GM23338 (cell line): ENCODE data around the gene ATP2B1. TPM values are rescaled to one million over a fixed set of nuclear protein-coding genes. Genes with fewer than 3 reads are reported as not detected.

Experiments
- ATAC-seq: fragments of 200-7000 bp; cut with Tn5 transposase; 3 replicates; pipeline ENCODE4 v1.9.1; 2020
- DNase-seq: peaks from one replicate; pipeline ENCODE4 v3.0.0-alpha.2; 2015; ENCODE audit warnings: low spot score
- H2AFZ ChIP-seq: fragments of 200-600 bp; sonication (generic); 2 replicates; pipeline ENCODE4 v1.8.0; 2016; ENCODE audit warnings: antibody characterized with exemption, mild to moderate bottlenecking, moderate library complexity
- H3F3A ChIP-seq: fragments of 200-600 bp; sonication (generic); replicated peaks from 2 replicates; pipeline ENCODE4 v1.8.0; 2017; ENCODE audit warnings: antibody characterized with exemption, mixed run types, low read depth
- H3K27ac ChIP-seq: fragments of 200-600 bp; sonication (generic); 2 replicates; pipeline ENCODE4 v1.6.1; 2016; ENCODE audit warnings: low read depth
- H3K27me3 ChIP-seq: fragments of 200-600 bp; sonication (generic); 2 replicates; pipeline ENCODE4 v1.8.0; 2016; ENCODE audit warnings: mild to moderate bottlenecking, mixed run types, moderate library complexity; ENCODE audit not compliant: insufficient read depth
- H3K36me3 ChIP-seq: fragments of 200-600 bp; sonication (generic); 2 replicates; pipeline ENCODE4 v1.8.0; 2016; ENCODE audit warnings: mild to moderate bottlenecking; ENCODE audit not compliant: insufficient read depth
- H3K4me1 ChIP-seq: fragments of 200-600 bp; sonication (generic); 2 replicates; pipeline ENCODE4 v1.8.0; 2016; ENCODE audit warnings: mild to moderate bottlenecking, moderate library complexity; ENCODE audit not compliant: insufficient read depth
- H3K4me2 ChIP-seq: fragments of 200-600 bp; sonication (generic); 2 replicates; pipeline ENCODE4 v1.7.1; 2017; ENCODE audit warnings: mixed run types
- H3K4me3 ChIP-seq: fragments of 200-600 bp; sonication (generic); 2 replicates; pipeline ENCODE4 v1.6.1; 2016; ENCODE audit warnings: mixed run types
- H3K79me2 ChIP-seq: fragments of 200-600 bp; sonication (generic); replicated peaks from 2 replicates; pipeline ENCODE4 v1.8.0; 2017; ENCODE audit warnings: mild to moderate bottlenecking; ENCODE audit not compliant: insufficient read depth
- H3K9me2 ChIP-seq: fragments of 200-600 bp; sonication (generic); 2 replicates; pipeline ENCODE4 v1.8.0; 2017; ENCODE audit not compliant: insufficient read depth
- H4K20me1 ChIP-seq: fragments of 200-600 bp; sonication (generic); replicated peaks from 2 replicates; pipeline ENCODE4 v1.8.0; 2017; ENCODE audit warnings: mild to moderate bottlenecking; ENCODE audit not compliant: insufficient read depth
- H3K27ac Mint-ChIP-seq: 2 replicates; pipeline ENCODE4 v1.8.0; 2020; ENCODE audit warnings: inconsistent platforms, mild to moderate bottlenecking, moderate library complexity, mixed read lengths
- H3K27me3 Mint-ChIP-seq: 3 replicates; pipeline ENCODE4 v1.8.0; 2022; ENCODE audit warnings: low read depth, mild to moderate bottlenecking, moderate library complexity, mixed read lengths, inconsistent platforms; ENCODE audit not compliant: insufficient read depth, poor library complexity
- H3K36me3 Mint-ChIP-seq: 3 replicates; pipeline ENCODE4 v1.8.0; 2021; ENCODE audit warnings: low read depth, mild to moderate bottlenecking, inconsistent platforms, moderate library complexity, mixed read lengths
- H3K4me1 Mint-ChIP-seq: 3 replicates; pipeline ENCODE4 v1.8.0; 2020; ENCODE audit warnings: mild to moderate bottlenecking, inconsistent platforms, mixed read lengths
- H3K4me3 Mint-ChIP-seq: 3 replicates; pipeline ENCODE4 v1.8.0; 2021; ENCODE audit warnings: moderate library complexity, mild to moderate bottlenecking, inconsistent platforms, mixed read lengths
- H3K9me3 Mint-ChIP-seq: 3 replicates; pipeline ENCODE4 v1.8.0; 2020; ENCODE audit warnings: moderate library complexity, mild to moderate bottlenecking, inconsistent platforms, mixed read lengths
- JUNB ChIP-seq: IDR thresholded peaks from one replicate; pipeline ENCODE4 v1.6.1; 2016; ENCODE audit warnings: antibody characterized with exemption; ENCODE audit not compliant: unreplicated experiment
- NANOG ChIP-seq: IDR thresholded peaks from 2 replicates; pipeline ENCODE4 v1.6.1; 2016; ENCODE audit warnings: antibody characterized with exemption, borderline replicate concordance
- polyA plus RNA-seq: library from polyadenylated mRNA; unstranded; fragments of >200 nt; fragmentation: Nextera tagmentation; extraction: Ambion mirVana; gene quantifications from 2 replicates; pipeline ENCODE4 v1.2.1, GENCODE V29; 2016
- total RNA-seq: library from RNA; depleted of rRNA; stranded (reverse); fragments of >200 nt; shearing (Covaris generic); gene quantifications from 2 replicates; pipeline ENCODE4 v1.2.3, GENCODE V29; 2014
- TF ChIP-seq, protein P1 (sequence below): fragments of 250-450 bp; sonication (Bioruptor Pico); IDR thresholded peaks from 2 replicates; pipeline ENCODE4 v1.5.0; 2020; ENCODE audit warnings: mild to moderate bottlenecking, moderate library complexity
- TF ChIP-seq, protein P2 (sequence below), 2 experiments: fragments of 200-600 bp in 1 of 2; sonication (generic) in 1 of 2; conservative IDR thresholded peaks; 2 replicates each; pipeline versions ENCODE4 v1.5.1 to v1.6.1; 2016 to 2017; ENCODE audit warnings: antibody characterized with exemption in 2 of 2, low read depth in 2 of 2, mild to moderate bottlenecking in 2 of 2, moderate library complexity in 1 of 2

ATP2B1 gene
- total and polyA plus RNA-seq, 2 experiments from 2014 or later = 39.3 to 42.3 TPM

GRCh38 chr12:89702503-89702902, 6.1 kb downstream of the ATP2B1 start (continued):
- TF ChIP-seq, protein P1, sequence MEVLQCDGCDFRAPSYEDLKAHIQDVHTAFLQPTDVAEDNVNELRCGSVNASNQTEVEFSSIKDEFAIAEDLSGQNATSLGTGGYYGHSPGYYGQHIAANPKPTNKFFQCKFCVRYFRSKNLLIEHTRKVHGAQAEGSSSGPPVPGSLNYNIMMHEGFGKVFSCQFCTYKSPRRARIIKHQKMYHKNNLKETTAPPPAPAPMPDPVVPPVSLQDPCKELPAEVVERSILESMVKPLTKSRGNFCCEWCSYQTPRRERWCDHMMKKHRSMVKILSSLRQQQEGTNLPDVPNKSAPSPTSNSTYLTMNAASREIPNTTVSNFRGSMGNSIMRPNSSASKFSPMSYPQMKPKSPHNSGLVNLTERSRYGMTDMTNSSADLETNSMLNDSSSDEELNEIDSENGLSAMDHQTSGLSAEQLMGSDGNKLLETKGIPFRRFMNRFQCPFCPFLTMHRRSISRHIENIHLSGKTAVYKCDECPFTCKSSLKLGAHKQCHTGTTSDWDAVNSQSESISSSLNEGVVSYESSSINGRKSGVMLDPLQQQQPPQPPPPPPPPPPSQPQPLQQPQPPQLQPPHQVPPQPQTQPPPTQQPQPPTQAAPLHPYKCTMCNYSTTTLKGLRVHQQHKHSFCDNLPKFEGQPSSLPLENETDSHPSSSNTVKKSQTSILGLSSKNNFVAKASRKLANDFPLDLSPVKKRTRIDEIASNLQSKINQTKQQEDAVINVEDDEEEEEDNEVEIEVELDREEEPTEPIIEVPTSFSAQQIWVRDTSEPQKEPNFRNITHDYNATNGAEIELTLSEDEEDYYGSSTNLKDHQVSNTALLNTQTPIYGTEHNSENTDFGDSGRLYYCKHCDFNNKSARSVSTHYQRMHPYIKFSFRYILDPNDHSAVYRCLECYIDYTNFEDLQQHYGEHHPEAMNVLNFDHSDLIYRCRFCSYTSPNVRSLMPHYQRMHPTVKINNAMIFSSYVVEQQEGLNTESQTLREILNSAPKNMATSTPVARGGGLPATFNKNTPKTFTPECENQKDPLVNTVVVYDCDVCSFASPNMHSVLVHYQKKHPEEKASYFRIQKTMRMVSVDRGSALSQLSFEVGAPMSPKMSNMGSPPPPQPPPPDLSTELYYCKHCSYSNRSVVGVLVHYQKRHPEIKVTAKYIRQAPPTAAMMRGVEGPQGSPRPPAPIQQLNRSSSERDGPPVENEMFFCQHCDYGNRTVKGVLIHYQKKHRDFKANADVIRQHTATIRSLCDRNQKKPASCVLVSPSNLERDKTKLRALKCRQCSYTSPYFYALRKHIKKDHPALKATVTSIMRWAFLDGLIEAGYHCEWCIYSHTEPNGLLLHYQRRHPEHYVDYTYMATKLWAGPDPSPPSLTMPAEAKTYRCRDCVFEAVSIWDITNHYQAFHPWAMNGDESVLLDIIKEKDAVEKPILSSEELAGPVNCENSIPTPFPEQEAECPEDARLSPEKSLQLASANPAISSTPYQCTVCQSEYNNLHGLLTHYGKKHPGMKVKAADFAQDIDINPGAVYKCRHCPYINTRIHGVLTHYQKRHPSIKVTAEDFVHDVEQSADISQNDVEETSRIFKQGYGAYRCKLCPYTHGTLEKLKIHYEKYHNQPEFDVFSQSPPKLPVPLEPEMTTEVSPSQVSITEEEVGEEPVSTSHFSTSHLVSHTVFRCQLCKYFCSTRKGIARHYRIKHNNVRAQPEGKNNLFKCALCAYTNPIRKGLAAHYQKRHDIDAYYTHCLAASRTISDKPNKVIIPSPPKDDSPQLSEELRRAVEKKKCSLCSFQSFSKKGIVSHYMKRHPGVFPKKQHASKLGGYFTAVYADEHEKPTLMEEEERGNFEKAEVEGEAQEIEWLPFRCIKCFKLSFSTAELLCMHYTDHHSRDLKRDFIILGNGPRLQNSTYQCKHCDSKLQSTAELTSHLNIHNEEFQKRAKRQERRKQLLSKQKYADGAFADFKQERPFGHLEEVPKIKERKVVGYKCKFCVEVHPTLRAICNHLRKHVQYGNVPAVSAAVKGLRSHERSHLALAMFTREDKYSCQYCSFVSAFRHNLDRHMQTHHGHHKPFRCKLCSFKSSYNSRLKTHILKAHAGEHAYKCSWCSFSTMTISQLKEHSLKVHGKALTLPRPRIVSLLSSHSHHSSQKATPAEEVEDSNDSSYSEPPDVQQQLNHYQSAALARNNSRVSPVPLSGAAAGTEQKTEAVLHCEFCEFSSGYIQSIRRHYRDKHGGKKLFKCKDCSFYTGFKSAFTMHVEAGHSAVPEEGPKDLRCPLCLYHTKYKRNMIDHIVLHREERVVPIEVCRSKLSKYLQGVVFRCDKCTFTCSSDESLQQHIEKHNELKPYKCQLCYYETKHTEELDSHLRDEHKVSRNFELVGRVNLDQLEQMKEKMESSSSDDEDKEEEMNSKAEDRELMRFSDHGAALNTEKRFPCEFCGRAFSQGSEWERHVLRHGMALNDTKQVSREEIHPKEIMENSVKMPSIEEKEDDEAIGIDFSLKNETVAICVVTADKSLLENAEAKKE = no peak
- no peak for TF ChIP-seq JUNB

- Histone ChIP-seq H3K36me3 (no peaks in the 10 kb centered on the region), H3F3A (no peaks in the 10 kb centered on the region), H4K20me1 (peaks cover 54% of the 10 kb centered on the region), H2AFZ (no peak overlapping the region), H3K27ac (no peak overlapping the region), H3K79me2 (peaks cover 99% of the 10 kb centered on the region), H3K9me2 (no peaks in the 10 kb centered on the region), H3K4me3 (no peak overlapping the region), H3K4me1 (peaks cover 4% of the 10 kb centered on the region), H3K27me3 (peaks cover 20% of the 10 kb centered on the region), H3K4me2 (no peak overlapping the region)
- Mint-ChIP-seq H3K27me3 (peaks cover 11% of the 10 kb centered on the region), H3K9me3 (no peaks in the 10 kb centered on the region), H3K4me1 (peaks cover 17% of the 10 kb centered on the region), H3K27ac (no peak overlapping the region), H3K36me3 (no peaks in the 10 kb centered on the region), H3K4me3 (no peak overlapping the region)
- DNase-seq (no peak), ATAC-seq (no peak)
- TF ChIP-seq, protein P2, sequence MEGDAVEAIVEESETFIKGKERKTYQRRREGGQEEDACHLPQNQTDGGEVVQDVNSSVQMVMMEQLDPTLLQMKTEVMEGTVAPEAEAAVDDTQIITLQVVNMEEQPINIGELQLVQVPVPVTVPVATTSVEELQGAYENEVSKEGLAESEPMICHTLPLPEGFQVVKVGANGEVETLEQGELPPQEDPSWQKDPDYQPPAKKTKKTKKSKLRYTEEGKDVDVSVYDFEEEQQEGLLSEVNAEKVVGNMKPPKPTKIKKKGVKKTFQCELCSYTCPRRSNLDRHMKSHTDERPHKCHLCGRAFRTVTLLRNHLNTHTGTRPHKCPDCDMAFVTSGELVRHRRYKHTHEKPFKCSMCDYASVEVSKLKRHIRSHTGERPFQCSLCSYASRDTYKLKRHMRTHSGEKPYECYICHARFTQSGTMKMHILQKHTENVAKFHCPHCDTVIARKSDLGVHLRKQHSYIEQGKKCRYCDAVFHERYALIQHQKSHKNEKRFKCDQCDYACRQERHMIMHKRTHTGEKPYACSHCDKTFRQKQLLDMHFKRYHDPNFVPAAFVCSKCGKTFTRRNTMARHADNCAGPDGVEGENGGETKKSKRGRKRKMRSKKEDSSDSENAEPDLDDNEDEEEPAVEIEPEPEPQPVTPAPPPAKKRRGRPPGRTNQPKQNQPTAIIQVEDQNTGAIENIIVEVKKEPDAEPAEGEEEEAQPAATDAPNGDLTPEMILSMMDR (conservative IDR thresholded peaks at IDR 0.05; ENCODE audit: low read depth in 2 of 2) = peak in 1 of 2 experiments; percentile 31
- no peak for TF ChIP-seq NANOG
Observed at GRCh38 chr12:89701606-89702206, 6.9 kb downstream of the ATP2B1 start.
